GM12874 (cell line): ENCODE results near the gene HOXB13.

Experiments used
- TF ChIP-seq, protein P1 (sequence below): IDR thresholded peaks from 2 replicates; pipeline ENCODE4 v1.5.1; 2011; ENCODE audit warnings: low read depth, mild to moderate bottlenecking, control low read depth, low read length, moderate library complexity; ENCODE audit not compliant: insufficient read depth

Gene HOXB13

GRCh38 chr17:48752399-48753288 is 24.1 kb upstream of the HOXB13 start:
- TF ChIP-seq, protein P1, sequence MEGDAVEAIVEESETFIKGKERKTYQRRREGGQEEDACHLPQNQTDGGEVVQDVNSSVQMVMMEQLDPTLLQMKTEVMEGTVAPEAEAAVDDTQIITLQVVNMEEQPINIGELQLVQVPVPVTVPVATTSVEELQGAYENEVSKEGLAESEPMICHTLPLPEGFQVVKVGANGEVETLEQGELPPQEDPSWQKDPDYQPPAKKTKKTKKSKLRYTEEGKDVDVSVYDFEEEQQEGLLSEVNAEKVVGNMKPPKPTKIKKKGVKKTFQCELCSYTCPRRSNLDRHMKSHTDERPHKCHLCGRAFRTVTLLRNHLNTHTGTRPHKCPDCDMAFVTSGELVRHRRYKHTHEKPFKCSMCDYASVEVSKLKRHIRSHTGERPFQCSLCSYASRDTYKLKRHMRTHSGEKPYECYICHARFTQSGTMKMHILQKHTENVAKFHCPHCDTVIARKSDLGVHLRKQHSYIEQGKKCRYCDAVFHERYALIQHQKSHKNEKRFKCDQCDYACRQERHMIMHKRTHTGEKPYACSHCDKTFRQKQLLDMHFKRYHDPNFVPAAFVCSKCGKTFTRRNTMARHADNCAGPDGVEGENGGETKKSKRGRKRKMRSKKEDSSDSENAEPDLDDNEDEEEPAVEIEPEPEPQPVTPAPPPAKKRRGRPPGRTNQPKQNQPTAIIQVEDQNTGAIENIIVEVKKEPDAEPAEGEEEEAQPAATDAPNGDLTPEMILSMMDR, result no peak

- TF ChIP-seq, protein P1, result no peak
Measured at GRCh38 chr17:48751733-48752398, 23.3 kb upstream of the HOXB13 start.

- TF ChIP-seq, protein P1, result no peak
Measured at GRCh38 chr17:48751172-48751571, 22.6 kb upstream of the HOXB13 start.

GRCh38 chr17:48749621-48750553 is 21.3 kb upstream of the HOXB13 start:
- TF ChIP-seq, protein P1, result no peak

DNA sequence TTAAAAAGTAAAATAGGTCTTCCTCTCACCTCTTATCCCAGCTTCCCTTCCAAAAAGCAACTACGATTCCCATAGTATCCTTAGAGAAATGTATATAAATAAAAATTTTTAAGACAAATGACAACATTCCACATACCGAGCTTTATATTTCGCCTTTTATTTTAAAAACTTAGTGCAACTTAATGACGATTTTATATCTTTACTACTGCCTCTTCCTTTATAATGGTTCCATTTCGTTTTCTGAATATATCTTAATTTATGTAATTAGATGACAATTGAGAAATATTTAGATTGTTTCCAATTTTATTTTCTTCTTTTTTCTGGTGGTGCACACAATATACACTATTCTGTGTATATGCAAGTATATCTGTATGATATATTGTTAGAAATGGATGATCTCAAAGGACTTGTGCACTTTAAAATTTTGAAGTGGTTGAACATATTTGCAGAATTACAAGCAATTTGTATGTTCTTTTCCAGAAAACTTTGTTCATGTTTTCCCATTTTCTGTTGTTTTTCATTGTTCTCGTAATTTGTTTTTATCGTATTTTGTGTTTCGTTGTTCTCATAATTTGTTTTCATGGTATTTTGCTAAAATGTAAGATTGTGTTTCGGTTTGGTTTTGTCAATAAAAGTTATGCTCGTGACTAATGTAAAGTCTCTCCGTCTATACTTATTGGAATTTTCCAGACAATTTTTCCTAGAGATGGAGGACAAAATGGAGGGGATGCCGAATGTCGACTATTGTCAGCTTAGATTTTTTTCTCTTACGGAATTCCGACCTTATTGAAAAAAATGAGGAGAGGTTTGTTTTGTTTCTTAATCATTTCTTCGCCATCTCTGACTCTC is 20.4 kb upstream of the HOXB13 start:
- TF ChIP-seq, protein P1, result no peak

DNA sequence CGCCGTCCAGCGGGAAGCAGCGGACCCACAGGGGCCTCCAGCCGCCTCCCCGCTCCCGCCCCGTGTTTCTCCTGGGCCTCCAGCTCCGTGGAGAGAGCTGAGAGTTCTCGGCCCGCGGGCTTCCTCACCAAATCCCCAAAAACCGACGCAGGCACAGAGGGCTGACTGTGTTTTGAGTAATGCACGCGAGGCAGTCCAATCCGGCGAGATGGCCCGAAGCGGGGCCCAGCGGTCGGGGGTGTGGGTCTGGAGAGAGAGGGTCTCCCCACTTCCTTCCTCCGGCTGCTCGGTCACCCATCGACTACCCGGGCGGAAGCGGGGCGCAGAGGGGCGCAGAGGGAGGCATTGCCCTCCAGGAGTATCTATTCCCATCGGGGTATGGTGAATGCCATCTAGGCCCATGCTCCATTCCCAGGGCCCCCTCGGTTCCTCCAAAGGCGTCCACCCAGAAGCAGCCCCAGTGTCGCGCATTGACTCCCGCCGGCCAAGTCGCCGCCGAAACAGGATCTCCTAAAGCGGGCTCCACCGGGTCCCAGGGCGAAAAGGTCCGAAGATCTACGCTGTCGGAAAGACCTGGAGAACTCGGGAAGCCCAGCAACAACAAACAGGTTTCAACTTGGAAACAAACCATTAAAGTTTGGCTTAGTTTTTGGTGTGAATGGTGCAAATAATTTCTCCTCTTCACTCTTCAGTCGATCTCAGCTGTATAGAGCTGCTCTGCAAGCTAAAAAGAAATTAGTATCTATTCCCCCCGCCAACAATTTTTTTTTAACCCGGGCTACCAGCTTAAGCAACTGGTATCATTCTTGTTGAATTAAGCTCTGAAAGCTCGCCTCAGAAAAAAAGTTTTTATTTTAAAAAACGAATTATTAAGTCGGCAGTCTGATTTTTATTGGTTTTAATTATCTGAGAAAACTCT is 19.2 kb upstream of the HOXB13 start:
- TF ChIP-seq, protein P1, result no peak
